Hematopoietic multipotent progenitor cell (in vitro differentiated cells): ENCODE results near the gene HDAC5. TPM values are rescaled to one million over a fixed set of nuclear protein-coding genes. Genes with fewer than 3 reads are reported as not detected.
"Not testable (repeated sequence)": the region's sequence is repeated elsewhere in the genome, so short reads cannot be mapped to it uniquely, and the experiment has no call there.

ENCODE experiments used
- DNase-seq, 3 donors: peaks; one replicate each; pipeline ENCODE4 v3.0.0-alpha.2; 2011 to 2015; ENCODE audit warnings: low read depth in 2 of 3, low spot score in 2 of 3
- small RNA-seq: library from RNA; depleted of rRNA; stranded (forward); fragments of <200 nt; gene quantifications from one replicate; pipeline ENCODE3, GENCODE V24; 2012
- total RNA-seq: library from RNA; depleted of rRNA; stranded (reverse); fragments of >200 nt; gene quantifications from one replicate; pipeline ENCODE4 v1.2.3, GENCODE V29; 2012

HDAC5 gene
- total RNA-seq, 1 donor = 102 TPM

- DNase-seq = no peak
These were observed 84.8 kb downstream of the HDAC5 start for GRCh38 chr17:44038604-44039011.

DNA sequence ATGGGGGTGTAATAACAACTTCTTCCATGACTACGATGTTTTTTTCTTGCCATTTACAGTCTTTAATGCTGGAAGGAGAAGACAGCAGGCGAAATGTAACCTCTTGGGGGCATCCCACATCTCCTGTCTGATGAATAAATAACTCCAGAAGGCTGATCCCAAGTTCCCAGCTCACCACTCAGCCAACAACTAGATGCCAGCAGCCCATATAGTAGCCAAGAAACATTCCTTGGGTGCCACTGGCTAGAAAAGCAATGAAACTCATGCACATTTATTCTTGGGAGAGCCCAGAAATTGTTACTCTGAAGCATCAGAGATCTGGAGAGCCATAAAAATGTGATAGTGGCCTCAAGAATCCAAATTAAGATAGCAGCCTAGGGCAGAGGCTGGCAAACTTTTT lies 86.0 kb downstream of the HDAC5 start:
- no peak for DNase-seq

GRCh38 chr17:44034688-44035087 lies 88.8 kb downstream of the HDAC5 start:
- not testable (repeated sequence) for DNase-seq

- DNase-seq = no peak
These were observed 89.5 kb downstream of the HDAC5 start for GRCh38 chr17:44033861-44034408.

DNA sequence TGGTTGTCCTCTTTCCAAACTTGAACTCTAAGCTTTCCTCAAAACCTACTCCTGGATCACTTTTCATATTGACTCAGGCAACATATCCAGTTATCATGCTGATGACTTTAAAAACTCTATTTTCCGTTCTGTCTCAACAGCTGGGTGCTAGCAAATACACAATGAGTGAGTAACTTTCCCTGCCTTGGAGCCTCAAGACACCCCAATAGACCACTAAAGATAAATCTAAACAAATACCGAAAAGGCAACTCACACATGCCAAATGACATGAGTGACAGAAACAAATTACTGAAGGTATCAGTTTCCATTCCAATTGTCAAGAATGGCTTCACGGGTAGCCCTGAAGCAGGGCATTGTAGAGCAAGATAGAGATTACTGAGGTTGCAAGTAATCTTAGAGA lies 93.0 kb downstream of the HDAC5 start:
- no peak for DNase-seq

- DNase-seq = no peak
These were observed 93.7 kb downstream of the HDAC5 start for GRCh38 chr17:44029736-44030135.

Small RNAs within 50 kb of the gene (small RNA-seq; reads per million reads assigned to genes)
- gene RNU6-131P = not detected

Other genes starting within 250 kb of the HDAC5 start
- gene MPP2, start 216.1 kb downstream of the HDAC5 start, total RNA-seq = 0.81 TPM
- 0.27 TPM for gene PPY, start 181.2 kb downstream of the HDAC5 start, total RNA-seq
- gene PYY, start 169.7 kb downstream of the HDAC5 start, total RNA-seq = not detected
- gene NAGS, start 119.0 kb downstream of the HDAC5 start, total RNA-seq = under 0.01 TPM
- 141 TPM for gene TMEM101, start 108.7 kb downstream of the HDAC5 start, total RNA-seq
- 17.8 TPM for gene LSM12, start 57.0 kb downstream of the HDAC5 start, total RNA-seq
- 60.1 TPM for gene G6PC3, start 52.9 kb downstream of the HDAC5 start, total RNA-seq
- gene HROB, start 18.3 kb upstream of the HDAC5 start, total RNA-seq = 3.5 TPM
- not detected for gene ASB16, start 47.1 kb upstream of the HDAC5 start, total RNA-seq
- 56.8 TPM for gene TMUB2, start 63.3 kb upstream of the HDAC5 start, total RNA-seq
- 34.2 TPM for gene ATXN7L3, start 76.2 kb upstream of the HDAC5 start, total RNA-seq
- 58.7 TPM for gene UBTF, start 96.0 kb upstream of the HDAC5 start, total RNA-seq
- gene SLC4A1, start 144.5 kb upstream of the HDAC5 start, total RNA-seq = 0.81 TPM
- 1.6 TPM for gene RUNDC3A, start 185.0 kb upstream of the HDAC5 start, total RNA-seq
- 98.3 TPM for gene SLC25A39, start 201.2 kb upstream of the HDAC5 start, total RNA-seq
- gene GRN, start 221.7 kb upstream of the HDAC5 start, total RNA-seq = 263 TPM
- gene FAM171A2, start 240.2 kb upstream of the HDAC5 start, total RNA-seq = 9.2 TPM